ENCODE results near the gene CD151. TPM values are rescaled to one million over a fixed set of nuclear protein-coding genes. Genes with fewer than 3 reads are reported as not detected.

CD151 gene
- total and polyA plus RNA-seq, 7 donors = 84.4 to 436 (median 248) TPM

DNA sequence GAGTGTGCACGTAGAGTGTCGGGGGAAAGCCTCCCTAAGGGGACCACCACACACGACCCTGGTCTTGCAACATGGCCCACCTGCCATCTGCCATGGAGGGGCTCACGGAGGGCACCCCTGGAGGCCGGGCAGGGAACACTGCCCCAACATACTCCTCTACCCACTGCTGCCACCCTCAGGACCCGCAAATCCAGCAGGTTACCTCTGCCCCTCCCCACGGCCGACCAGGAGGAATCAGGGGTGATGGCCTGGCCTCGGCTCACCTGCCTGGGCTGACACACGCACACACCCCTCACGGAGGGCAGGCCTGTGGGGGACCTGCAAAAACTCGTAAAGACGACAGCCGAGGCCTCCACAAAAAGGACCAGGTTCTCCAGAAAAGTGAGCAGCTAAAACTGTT, 47.7 kb downstream of the CD151 start:
- WGBS, 2 donors = 89 to 90% methylated on average over 14 of the region's 14 CpGs
- intact Hi-C loops (cut with DNase I) = no loop called here
- TF ChIP-seq, protein P1, sequence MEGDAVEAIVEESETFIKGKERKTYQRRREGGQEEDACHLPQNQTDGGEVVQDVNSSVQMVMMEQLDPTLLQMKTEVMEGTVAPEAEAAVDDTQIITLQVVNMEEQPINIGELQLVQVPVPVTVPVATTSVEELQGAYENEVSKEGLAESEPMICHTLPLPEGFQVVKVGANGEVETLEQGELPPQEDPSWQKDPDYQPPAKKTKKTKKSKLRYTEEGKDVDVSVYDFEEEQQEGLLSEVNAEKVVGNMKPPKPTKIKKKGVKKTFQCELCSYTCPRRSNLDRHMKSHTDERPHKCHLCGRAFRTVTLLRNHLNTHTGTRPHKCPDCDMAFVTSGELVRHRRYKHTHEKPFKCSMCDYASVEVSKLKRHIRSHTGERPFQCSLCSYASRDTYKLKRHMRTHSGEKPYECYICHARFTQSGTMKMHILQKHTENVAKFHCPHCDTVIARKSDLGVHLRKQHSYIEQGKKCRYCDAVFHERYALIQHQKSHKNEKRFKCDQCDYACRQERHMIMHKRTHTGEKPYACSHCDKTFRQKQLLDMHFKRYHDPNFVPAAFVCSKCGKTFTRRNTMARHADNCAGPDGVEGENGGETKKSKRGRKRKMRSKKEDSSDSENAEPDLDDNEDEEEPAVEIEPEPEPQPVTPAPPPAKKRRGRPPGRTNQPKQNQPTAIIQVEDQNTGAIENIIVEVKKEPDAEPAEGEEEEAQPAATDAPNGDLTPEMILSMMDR (IDR thresholded peaks at IDR 0.05) = no peak
- TF ChIP-seq EP300 (IDR thresholded peaks at IDR 0.05) (no peak), POLR2A (IDR thresholded peaks at IDR 0.05) (no peak), POLR2AphosphoS5 (IDR thresholded peaks at IDR 0.05) (no peak)
- Histone ChIP-seq H3K27me3 (no peaks in the 10 kb centered on the region), H3K9me3 (no peaks in the 10 kb centered on the region), H3K4me1 (no peaks in the 10 kb centered on the region), H3K36me3 (peaks cover 0 to 37% (median 10%) of the 10 kb centered on the region in 4 donors), H3K27ac (no peak overlapping the region), H3K4me3 (no peak overlapping the region)
- no peak for DNase-seq

DNA sequence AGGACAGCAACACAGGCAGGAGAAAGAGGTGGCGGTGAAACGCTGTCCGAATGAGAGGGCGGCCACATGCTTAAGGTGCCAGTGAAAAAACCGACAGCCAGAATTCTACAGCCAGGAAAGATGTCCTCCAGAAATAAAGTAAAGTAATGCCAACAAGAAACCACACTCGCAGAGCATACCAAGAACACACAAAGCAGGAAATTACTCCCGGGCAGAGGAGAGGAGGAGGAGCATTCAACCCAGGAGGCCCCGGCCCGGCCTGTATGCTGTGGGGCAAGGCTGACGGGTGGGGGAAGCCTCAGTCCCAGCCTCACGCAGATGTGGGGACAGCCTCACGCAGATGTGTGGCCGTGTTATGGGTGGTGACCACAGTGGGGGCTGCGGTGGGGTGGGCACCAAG, 49.8 kb downstream of the CD151 start:
- Histone ChIP-seq H3K27me3 (no peaks in the 10 kb centered on the region), H3K36me3 (peaks cover 0 to 46% (median 10%) of the 10 kb centered on the region in 4 donors), H3K4me3 (no peak overlapping the region), H3K9me3 (no peaks in the 10 kb centered on the region), H3K27ac (no peak overlapping the region), H3K4me1 (no peaks in the 10 kb centered on the region)
- 88 to 92% methylated on average over 14 of the region's 14 CpGs for WGBS, 2 donors
- TF ChIP-seq, protein P1 (IDR thresholded peaks at IDR 0.05) = no peak
- TF ChIP-seq POLR2A (IDR thresholded peaks at IDR 0.05) (no peak), EP300 (IDR thresholded peaks at IDR 0.05) (no peak), POLR2AphosphoS5 (IDR thresholded peaks at IDR 0.05) (no peak)
- intact Hi-C loops (cut with DNase I) = no loop called here
- DNase-seq = no peak

DNA sequence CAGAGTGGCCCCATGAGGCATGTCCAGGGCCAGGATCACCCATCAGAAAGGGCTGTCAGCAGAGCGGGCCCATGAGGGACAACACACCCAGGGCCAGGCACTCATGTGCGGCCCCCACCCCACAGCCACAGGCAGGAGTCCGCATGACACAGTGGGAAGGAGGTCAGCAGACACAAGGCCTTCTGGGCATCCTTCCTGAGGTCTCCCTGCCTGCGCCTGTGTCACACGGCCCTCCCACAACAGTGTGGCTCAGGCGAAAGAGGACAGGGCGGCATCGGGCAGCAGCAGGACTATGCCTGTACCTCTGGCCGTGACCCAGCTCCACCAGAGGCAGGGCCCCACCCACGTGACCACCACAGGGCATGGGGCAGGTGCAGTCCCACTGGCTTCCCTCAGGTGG, 50.8 kb downstream of the CD151 start:
- TF ChIP-seq POLR2AphosphoS5 (IDR thresholded peaks at IDR 0.05) = no peak
- TF ChIP-seq, protein P1 (IDR thresholded peaks at IDR 0.05) = no peak
- no peak for TF ChIP-seq POLR2A (IDR thresholded peaks at IDR 0.05)
- no peak for TF ChIP-seq EP300 (IDR thresholded peaks at IDR 0.05)
- Histone ChIP-seq H3K4me3 (no peak overlapping the region), H3K27me3 (no peaks in the 10 kb centered on the region), H3K36me3 (peaks cover 0 to 46% (median 10%) of the 10 kb centered on the region in 4 donors), H3K27ac (no peak overlapping the region), H3K9me3 (no peaks in the 10 kb centered on the region), H3K4me1 (no peaks in the 10 kb centered on the region)
- intact Hi-C loops (cut with DNase I) = no loop called here
- DNase-seq = no peak
- WGBS, 2 donors = 86 to 92% methylated on average over 10 of the region's 10 CpGs

DNA sequence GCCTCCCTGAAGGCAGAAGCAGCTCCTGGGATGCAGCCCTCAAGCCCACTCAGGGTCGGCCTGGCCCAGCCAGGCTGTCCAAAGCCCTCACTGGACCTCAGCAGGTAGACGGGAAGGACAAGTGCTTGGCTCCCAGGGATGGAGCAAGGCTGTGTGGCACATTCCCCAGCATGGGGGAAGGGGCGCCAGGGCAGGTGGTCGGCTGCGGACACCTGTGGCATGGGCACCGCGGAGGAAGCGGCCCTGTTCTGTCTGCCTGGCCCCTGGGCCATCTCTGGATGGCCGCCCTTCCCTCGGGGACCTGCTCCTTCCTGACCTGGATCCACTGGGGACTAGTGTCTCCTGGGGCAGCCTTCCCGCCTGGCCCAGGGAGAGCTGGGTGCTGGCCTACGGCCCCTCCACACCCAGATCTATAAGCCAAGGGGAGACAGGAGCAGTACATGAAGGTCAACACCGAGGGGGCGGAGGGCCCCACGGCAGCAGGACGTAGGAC, 51.9 kb downstream of the CD151 start:
- TF ChIP-seq POLR2AphosphoS5 (IDR thresholded peaks at IDR 0.05) (no peak), POLR2A (IDR thresholded peaks at IDR 0.05) (no peak), EP300 (IDR thresholded peaks at IDR 0.05) (no peak)
- TF ChIP-seq, protein P1 (IDR thresholded peaks at IDR 0.05) = no peak
- Histone ChIP-seq H3K27ac (no peak overlapping the region), H3K4me3 (no peak overlapping the region), H3K36me3 (peaks cover 0 to 41% (median 10%) of the 10 kb centered on the region in 4 donors), H3K9me3 (no peaks in the 10 kb centered on the region), H3K4me1 (no peaks in the 10 kb centered on the region), H3K27me3 (no peaks in the 10 kb centered on the region)
- intact Hi-C loops (cut with DNase I) = no loop called here
- DNase-seq = no peak
- WGBS, 2 donors = 90% methylated on average over 16 of the region's 16 CpGs

DNA sequence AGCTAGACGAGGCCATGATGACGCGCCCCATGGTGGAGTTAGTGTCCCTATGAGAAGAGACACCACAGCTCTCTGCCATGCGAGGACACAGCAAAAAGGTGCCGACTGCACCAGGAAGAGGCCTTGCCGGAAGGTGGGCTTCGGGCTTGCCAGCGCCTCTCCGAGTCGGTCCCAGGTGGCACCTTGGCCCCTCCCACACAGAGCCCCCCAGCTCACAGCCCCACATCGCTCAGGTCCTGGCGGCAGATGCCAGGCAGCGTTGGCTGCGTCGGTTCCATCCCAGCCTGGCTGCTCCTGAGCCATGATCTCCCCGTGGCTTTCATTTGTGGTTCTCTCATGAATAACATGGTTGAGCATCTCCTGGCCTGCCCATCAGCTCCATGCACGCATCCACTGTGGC, 53.8 kb downstream of the CD151 start:
- peaks cover 0 to 33% (median 9%) of the 10 kb centered on the region in 4 donors for H3K36me3 ChIP-seq
- H3K4me1 ChIP-seq = no peaks in the 10 kb centered on the region
- no peak overlapping the region for H3K4me3 ChIP-seq
- no peak overlapping the region for H3K27ac ChIP-seq
- WGBS, 2 donors = 97 to 98% methylated on average over 17 of the region's 17 CpGs
- DNase-seq = no peak
- intact Hi-C loops (cut with DNase I) = no loop called here
- H3K27me3 ChIP-seq = no peaks in the 10 kb centered on the region
- TF ChIP-seq, protein P1 (IDR thresholded peaks at IDR 0.05) = no peak
- TF ChIP-seq POLR2AphosphoS5 (IDR thresholded peaks at IDR 0.05) = no peak
- TF ChIP-seq EP300 (IDR thresholded peaks at IDR 0.05) = no peak
- no peak for TF ChIP-seq POLR2A (IDR thresholded peaks at IDR 0.05)
- H3K9me3 ChIP-seq = no peaks in the 10 kb centered on the region

Measured in sigmoid colon (tissue), 7 donors.